HEK293 (cell line): ENCODE results near the gene SLC35G3.

Experiments
- INSM2 ChIP-seq: fragments of 450-650 bp; formaldehyde crosslinking; IDR thresholded peaks from 2 replicates; pipeline ENCODE4 v1.5.1; 2016; ENCODE audit warnings: missing biosample characterization, missing genetic modification characterization
- KLF8 ChIP-seq: fragments of 450-650 bp; formaldehyde crosslinking; IDR thresholded peaks from 2 replicates; pipeline ENCODE4 v1.5.1; 2016; ENCODE audit warnings: missing biosample characterization, missing genetic modification characterization
- MYNN ChIP-seq: fragments of 450-650 bp; formaldehyde crosslinking; IDR thresholded peaks from 2 replicates; pipeline ENCODE4 v1.5.1; 2016; ENCODE audit warnings: missing biosample characterization, missing genetic modification characterization, borderline replicate concordance
- PRDM1 ChIP-seq: fragments of 450-650 bp; formaldehyde crosslinking; IDR thresholded peaks from 2 replicates; pipeline ENCODE4; 2016; ENCODE audit warnings: missing biosample characterization, missing genetic modification characterization
- PRDM10 ChIP-seq: fragments of 450-650 bp; formaldehyde crosslinking; IDR thresholded peaks from 2 replicates; pipeline ENCODE4 v1.5.1; 2016; ENCODE audit warnings: missing biosample characterization, missing genetic modification characterization
- PRDM4 ChIP-seq: fragments of 450-650 bp; formaldehyde crosslinking; IDR thresholded peaks from 2 replicates; pipeline ENCODE4 v1.5.1; 2017; ENCODE audit warnings: missing biosample characterization, missing genetic modification characterization
- SCRT1 ChIP-seq: fragments of 450-650 bp; formaldehyde crosslinking; IDR thresholded peaks from 2 replicates; pipeline ENCODE4 v1.5.1; 2016; ENCODE audit warnings: missing biosample characterization, missing genetic modification characterization, borderline replicate concordance
- ZBTB20 ChIP-seq: fragments of 450-650 bp; formaldehyde crosslinking; IDR thresholded peaks from 2 replicates; pipeline ENCODE4 v1.5.1; 2016; ENCODE audit warnings: missing biosample characterization, missing genetic modification characterization
- ZFP69B ChIP-seq: fragments of 450-650 bp; formaldehyde crosslinking; IDR thresholded peaks from 2 replicates; pipeline ENCODE4 v1.5.1; 2016; ENCODE audit warnings: missing biosample characterization, missing genetic modification characterization
- ZIC2 ChIP-seq: fragments of 450-650 bp; formaldehyde crosslinking; IDR thresholded peaks from 2 replicates; pipeline ENCODE4 v1.5.1; 2016; ENCODE audit warnings: missing biosample characterization, missing genetic modification characterization
- ZNF114 ChIP-seq: fragments of 450-650 bp; formaldehyde crosslinking; IDR thresholded peaks from 2 replicates; pipeline ENCODE4 v1.5.0; 2017; ENCODE audit warnings: missing biosample characterization, missing genetic modification characterization
- ZNF239 ChIP-seq: fragments of 450-650 bp; formaldehyde crosslinking; IDR thresholded peaks from 2 replicates; pipeline ENCODE4 v1.5.1; 2016; ENCODE audit warnings: missing biosample characterization, missing genetic modification characterization
- ZNF266 ChIP-seq: fragments of 450-650 bp; formaldehyde crosslinking; IDR thresholded peaks from 2 replicates; pipeline ENCODE4 v1.5.1; 2016; ENCODE audit warnings: missing biosample characterization, missing genetic modification characterization, low read depth
- ZNF366 ChIP-seq: fragments of 450-650 bp; formaldehyde crosslinking; conservative IDR thresholded peaks from 2 replicates; pipeline ENCODE4 v1.5.1; 2016; ENCODE audit warnings: missing biosample characterization, missing genetic modification characterization
- ZNF37A ChIP-seq: fragments of 450-650 bp; IDR thresholded peaks from 2 replicates; pipeline ENCODE4 v1.5.1; 2018; ENCODE audit warnings: missing biosample characterization, missing genetic modification characterization
- ZNF560 ChIP-seq: fragments of 450-650 bp; formaldehyde crosslinking; IDR thresholded peaks from 2 replicates; pipeline ENCODE4 v1.5.1; 2017; ENCODE audit warnings: missing biosample characterization, missing genetic modification characterization, borderline replicate concordance
- ZNF561 ChIP-seq: fragments of 450-650 bp; IDR thresholded peaks from 2 replicates; pipeline ENCODE4 v1.5.1; 2018; ENCODE audit warnings: missing biosample characterization, missing genetic modification characterization, borderline replicate concordance
- ZNF621 ChIP-seq: fragments of 450-650 bp; formaldehyde crosslinking; IDR thresholded peaks from 2 replicates; pipeline ENCODE4 v1.5.1; 2017; ENCODE audit warnings: missing biosample characterization, missing genetic modification characterization
- ZNF692 ChIP-seq: fragments of 450-650 bp; formaldehyde crosslinking; IDR thresholded peaks from 2 replicates; pipeline ENCODE4 v1.5.1; 2016; ENCODE audit warnings: missing biosample characterization, missing genetic modification characterization
- ZNF777 ChIP-seq: fragments of 450-650 bp; formaldehyde crosslinking; IDR thresholded peaks from 2 replicates; pipeline ENCODE4 v1.5.1; 2017; ENCODE audit warnings: missing biosample characterization, missing genetic modification characterization, borderline replicate concordance
- ZNF830 ChIP-seq: fragments of 450-650 bp; IDR thresholded peaks from 2 replicates; pipeline ENCODE4 v1.5.0; 2018; ENCODE audit warnings: missing biosample characterization, missing genetic modification characterization, low read depth, mild to moderate bottlenecking, moderate library complexity
- TF ChIP-seq, protein P1 (sequence below): fragments of 450-650 bp; formaldehyde crosslinking; conservative IDR thresholded peaks from 2 replicates; pipeline ENCODE4 v1.5.1; 2016; ENCODE audit warnings: low read depth, missing biosample characterization, missing genetic modification characterization
- TF ChIP-seq, protein P2 (sequence below): fragments of 450-650 bp; formaldehyde crosslinking; IDR thresholded peaks from 2 replicates; pipeline ENCODE4 v1.5.1; 2016; ENCODE audit warnings: missing biosample characterization, missing genetic modification characterization
- TF ChIP-seq, protein P3 (sequence below): fragments of 450-650 bp; formaldehyde crosslinking; IDR thresholded peaks from 2 replicates; pipeline ENCODE4 v1.5.1; 2016; ENCODE audit warnings: missing biosample characterization, missing genetic modification characterization

SLC35G3 gene

DNA sequence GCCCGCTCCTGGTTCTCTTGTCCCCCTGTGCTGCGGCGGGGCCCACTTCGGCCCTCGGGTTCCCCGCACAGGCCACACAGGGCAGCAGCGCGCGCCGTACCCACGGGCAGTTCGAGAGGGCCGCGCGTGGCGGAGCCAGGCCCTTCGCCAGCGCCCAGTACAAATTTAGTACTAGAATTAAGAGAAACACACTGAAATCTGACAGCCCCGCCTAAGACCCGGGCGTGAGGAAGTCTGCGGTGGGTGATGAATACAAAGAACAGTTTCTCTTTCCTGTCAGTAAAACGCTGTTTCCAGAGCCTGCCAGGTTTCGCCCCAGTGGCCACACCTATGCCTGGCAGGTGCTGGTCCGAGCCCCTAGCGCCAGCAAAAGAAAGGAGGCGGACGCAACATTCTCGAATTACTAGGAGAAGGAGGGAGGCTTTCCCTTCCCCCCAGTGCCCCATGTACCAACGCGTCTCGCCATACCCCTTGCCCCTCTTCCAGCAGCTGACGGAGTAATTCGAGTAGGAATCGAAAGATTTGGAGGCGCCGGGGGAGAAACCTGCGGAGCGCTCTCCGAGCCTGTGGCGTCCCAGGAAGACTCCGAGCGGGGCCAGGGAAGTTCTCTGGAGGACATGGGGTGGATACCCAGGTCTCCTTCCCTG, 48.1 kb upstream of the SLC35G3 start (continued):
- TF ChIP-seq PRDM4 (tag by site-specific recombination) (peak; percentile 96), ZNF37A (tag by site-specific recombination) (no peak), ZNF114 (tag by site-specific recombination) (no peak), INSM2 (no peak), ZNF366 (tag by site-specific recombination) (peak; percentile 46), ZNF560 (tag by site-specific recombination) (no peak), ZNF561 (tag by site-specific recombination) (peak; percentile 35; the same call in 1 of the 2 replicates), ZNF692 (tag by site-specific recombination) (peak; percentile 76; the same call in 1 of the 2 replicates), PRDM1 (tag by site-specific recombination) (peak; percentile 69), ZNF266 (tag by site-specific recombination) (no peak), MYNN (tag by site-specific recombination) (no peak), ZNF239 (tag by site-specific recombination) (no peak), PRDM10 (tag by site-specific recombination) (no peak; the same call in 1 of the 2 replicates), ZNF777 (tag by site-specific recombination) (no peak), ZIC2 (tag by site-specific recombination) (no peak), ZNF621 (tag by site-specific recombination) (no peak), KLF8 (tag by site-specific recombination) (no peak), ZFP69B (tag by site-specific recombination) (peak; percentile 47; the same call in 1 of the 2 replicates), ZBTB20 (tag by site-specific recombination) (peak; percentile 64), SCRT1 (tag by site-specific recombination) (no peak), ZNF830 (tag by site-specific recombination) (no peak)
- TF ChIP-seq, protein P1, sequence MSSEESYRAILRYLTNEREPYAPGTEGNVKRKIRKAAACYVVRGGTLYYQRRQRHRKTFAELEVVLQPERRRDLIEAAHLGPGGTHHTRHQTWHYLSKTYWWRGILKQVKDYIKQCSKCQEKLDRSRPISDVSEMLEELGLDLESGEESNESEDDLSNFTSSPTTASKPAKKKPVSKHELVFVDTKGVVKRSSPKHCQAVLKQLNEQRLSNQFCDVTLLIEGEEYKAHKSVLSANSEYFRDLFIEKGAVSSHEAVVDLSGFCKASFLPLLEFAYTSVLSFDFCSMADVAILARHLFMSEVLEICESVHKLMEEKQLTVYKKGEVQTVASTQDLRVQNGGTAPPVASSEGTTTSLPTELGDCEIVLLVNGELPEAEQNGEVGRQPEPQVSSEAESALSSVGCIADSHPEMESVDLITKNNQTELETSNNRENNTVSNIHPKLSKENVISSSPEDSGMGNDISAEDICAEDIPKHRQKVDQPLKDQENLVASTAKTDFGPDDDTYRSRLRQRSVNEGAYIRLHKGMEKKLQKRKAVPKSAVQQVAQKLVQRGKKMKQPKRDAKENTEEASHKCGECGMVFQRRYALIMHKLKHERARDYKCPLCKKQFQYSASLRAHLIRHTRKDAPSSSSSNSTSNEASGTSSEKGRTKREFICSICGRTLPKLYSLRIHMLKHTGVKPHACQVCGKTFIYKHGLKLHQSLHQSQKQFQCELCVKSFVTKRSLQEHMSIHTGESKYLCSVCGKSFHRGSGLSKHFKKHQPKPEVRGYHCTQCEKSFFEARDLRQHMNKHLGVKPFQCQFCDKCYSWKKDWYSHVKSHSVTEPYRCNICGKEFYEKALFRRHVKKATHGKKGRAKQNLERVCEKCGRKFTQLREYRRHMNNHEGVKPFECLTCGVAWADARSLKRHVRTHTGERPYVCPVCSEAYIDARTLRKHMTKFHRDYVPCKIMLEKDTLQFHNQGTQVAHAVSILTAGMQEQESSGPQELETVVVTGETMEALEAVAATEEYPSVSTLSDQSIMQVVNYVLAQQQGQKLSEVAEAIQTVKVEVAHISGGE (tag by site-specific recombination): no peak
- TF ChIP-seq, protein P2, sequence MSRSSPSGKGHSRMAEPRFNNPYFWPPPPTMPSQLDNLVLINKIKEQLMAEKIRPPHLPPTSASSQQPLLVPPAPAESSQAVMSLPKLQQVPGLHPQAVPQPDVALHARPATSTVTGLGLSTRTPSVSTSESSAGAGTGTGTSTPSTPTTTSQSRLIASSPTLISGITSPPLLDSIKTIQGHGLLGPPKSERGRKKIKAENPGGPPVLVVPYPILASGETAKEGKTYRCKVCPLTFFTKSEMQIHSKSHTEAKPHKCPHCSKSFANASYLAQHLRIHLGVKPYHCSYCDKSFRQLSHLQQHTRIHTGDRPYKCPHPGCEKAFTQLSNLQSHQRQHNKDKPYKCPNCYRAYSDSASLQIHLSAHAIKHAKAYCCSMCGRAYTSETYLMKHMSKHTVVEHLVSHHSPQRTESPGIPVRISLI (tag by site-specific recombination): no peak
- TF ChIP-seq, protein P3, sequence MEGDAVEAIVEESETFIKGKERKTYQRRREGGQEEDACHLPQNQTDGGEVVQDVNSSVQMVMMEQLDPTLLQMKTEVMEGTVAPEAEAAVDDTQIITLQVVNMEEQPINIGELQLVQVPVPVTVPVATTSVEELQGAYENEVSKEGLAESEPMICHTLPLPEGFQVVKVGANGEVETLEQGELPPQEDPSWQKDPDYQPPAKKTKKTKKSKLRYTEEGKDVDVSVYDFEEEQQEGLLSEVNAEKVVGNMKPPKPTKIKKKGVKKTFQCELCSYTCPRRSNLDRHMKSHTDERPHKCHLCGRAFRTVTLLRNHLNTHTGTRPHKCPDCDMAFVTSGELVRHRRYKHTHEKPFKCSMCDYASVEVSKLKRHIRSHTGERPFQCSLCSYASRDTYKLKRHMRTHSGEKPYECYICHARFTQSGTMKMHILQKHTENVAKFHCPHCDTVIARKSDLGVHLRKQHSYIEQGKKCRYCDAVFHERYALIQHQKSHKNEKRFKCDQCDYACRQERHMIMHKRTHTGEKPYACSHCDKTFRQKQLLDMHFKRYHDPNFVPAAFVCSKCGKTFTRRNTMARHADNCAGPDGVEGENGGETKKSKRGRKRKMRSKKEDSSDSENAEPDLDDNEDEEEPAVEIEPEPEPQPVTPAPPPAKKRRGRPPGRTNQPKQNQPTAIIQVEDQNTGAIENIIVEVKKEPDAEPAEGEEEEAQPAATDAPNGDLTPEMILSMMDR (tag by site-specific recombination): peak; percentile 91
